GM23248 (cell line): ENCODE data around the gene LPP. TPM values are rescaled to one million over a fixed set of nuclear protein-coding genes. Genes with fewer than 3 reads are reported as not detected.
A peak's percentile ranks its signal among the peaks of the same experiment; 100 is the strongest.

Experiments used
- DNase-seq: peaks from one replicate; pipeline ENCODE4 v3.0.0-alpha.2; 2015
- H2AFZ ChIP-seq: fragments of 200-600 bp; sonication (generic); 2 replicates; pipeline ENCODE4 v1.6.1; 2016; ENCODE audit warnings: antibody characterized with exemption
- H3F3A ChIP-seq: fragments of 200-600 bp; sonication (generic); 2 replicates; pipeline ENCODE4 v1.6.1; 2016; ENCODE audit warnings: mild to moderate bottlenecking, antibody characterized with exemption, mixed run types; ENCODE audit not compliant: insufficient read depth
- H3K27ac ChIP-seq: fragments of 200-600 bp; sonication (generic); 2 replicates; pipeline ENCODE4 v1.5.1; 2016; ENCODE audit warnings: mild to moderate bottlenecking
- H3K27me3 ChIP-seq: fragments of 200-600 bp; sonication (generic); replicated peaks from 2 replicates; pipeline ENCODE4 v1.6.1; 2016; ENCODE audit warnings: mild to moderate bottlenecking; ENCODE audit not compliant: insufficient read depth
- H3K36me3 ChIP-seq: fragments of 200-600 bp; sonication (generic); 2 replicates; pipeline ENCODE4 v1.6.1; 2016; ENCODE audit warnings: low read depth, mild to moderate bottlenecking
- H3K4me1 ChIP-seq: fragments of 200-600 bp; sonication (generic); 2 replicates; pipeline ENCODE4 v1.6.1; 2016; ENCODE audit warnings: mild to moderate bottlenecking; ENCODE audit not compliant: insufficient read depth
- H3K4me2 ChIP-seq: fragments of 200-600 bp; sonication (generic); one replicate; pipeline ENCODE4 v1.6.1; 2016; ENCODE audit warnings: mild to moderate bottlenecking; ENCODE audit not compliant: unreplicated experiment
- H3K4me3 ChIP-seq: fragments of 200-600 bp; sonication (generic); 2 replicates; pipeline ENCODE4 v1.5.1; 2016; ENCODE audit warnings: mild to moderate bottlenecking
- H3K79me2 ChIP-seq: fragments of 200-600 bp; sonication (generic); 2 replicates; pipeline ENCODE4 v1.6.1; 2016; ENCODE audit warnings: mild to moderate bottlenecking; ENCODE audit not compliant: insufficient read depth
- H3K9ac ChIP-seq: fragments of 200-600 bp; sonication (generic); 2 replicates; pipeline ENCODE4 v1.6.1; 2016; ENCODE audit warnings: mild to moderate bottlenecking
- H3K9me2 ChIP-seq: fragments of 200-600 bp; sonication (generic); 2 replicates; pipeline ENCODE4 v1.6.1; 2016; ENCODE audit warnings: mixed run types, mild to moderate bottlenecking, moderate library complexity; ENCODE audit not compliant: insufficient read depth
- H3K9me3 ChIP-seq: fragments of 200-600 bp; sonication (generic); one replicate; pipeline ENCODE4 v1.6.1; 2017; ENCODE audit warnings: low read depth
- H4K20me1 ChIP-seq: fragments of 200-600 bp; sonication (generic); 2 replicates; pipeline ENCODE4 v1.6.0; 2016; ENCODE audit not compliant: insufficient read depth
- EZH2 ChIP-seq: fragments of 200-600 bp; sonication (generic); IDR thresholded peaks from 2 replicates; pipeline ENCODE4 v1.6.1; 2018; ENCODE audit warnings: antibody characterized with exemption, mild to moderate bottlenecking; ENCODE audit not compliant: insufficient read depth, poor library complexity, severe bottlenecking
- EZH2phosphoT487 ChIP-seq: fragments of 200-600 bp; sonication (generic); IDR thresholded peaks from 2 replicates; pipeline ENCODE4 v1.6.1; 2018; ENCODE audit warnings: antibody characterized with exemption, moderate library complexity, mild to moderate bottlenecking, low read depth; ENCODE audit not compliant: insufficient read depth
- WGBS, 2 experiments: methylation state at CpG; one replicate each; pipeline ENCODE4 v1.1.6; 2015 to 2017; ENCODE audit warnings: low lambda C conversion rate in 2 of 2, low coverage in 1 of 2; ENCODE audit errors: missing lambda C conversion rate in 2 of 2; 5-methylcytosine and 5-hydroxymethylcytosine counted together
- in situ Hi-C: fragments of 300-500 bp; cut with MboI; formaldehyde crosslinking; loops from 2 replicates; pipeline ENCODE4 v1.15.0; 2020
- polyA plus RNA-seq: library from polyadenylated mRNA; unstranded; fragments of >200 nt; fragmentation: Nextera tagmentation; extraction: Ambion mirVana; gene quantifications from 2 replicates; pipeline ENCODE4 v1.2.1, GENCODE V29; 2016
- total RNA-seq: library from RNA; depleted of rRNA; stranded (reverse); fragments of >200 nt; shearing (Covaris generic); gene quantifications from 2 replicates; pipeline ENCODE4 v1.2.3, GENCODE V29; 2014

LPP gene
- total and polyA plus RNA-seq, 2 experiments from 2014 or later, result 42.8 to 61.7 TPM

GRCh38 chr3:188176884-188177283, 22.9 kb downstream of the LPP start:
- 94 to 100% methylated on average over 2 of the region's 2 CpGs for WGBS, 2 experiments

GRCh38 chr3:188177721-188178120, 23.8 kb downstream of the LPP start:
- Histone ChIP-seq H3K27ac (no peak overlapping the region), H3K4me1 (peaks cover 21% of the 10 kb centered on the region), H3K4me3 (no peak overlapping the region), H3K9ac (no peak overlapping the region), H3F3A (peaks cover 29% of the 10 kb centered on the region), H3K9me2 (no peaks in the 10 kb centered on the region), H3K9me3 (no peaks in the 10 kb centered on the region), H3K4me2 (no peak overlapping the region), H3K36me3 (no peaks in the 10 kb centered on the region), H3K27me3 (no peaks in the 10 kb centered on the region), H3K79me2 (peaks cover 97% of the 10 kb centered on the region), H4K20me1 (no peaks in the 10 kb centered on the region), H2AFZ (no peak overlapping the region)
- TF ChIP-seq EZH2 (no peak), EZH2phosphoT487 (no peak)
- no peak for DNase-seq
- 75 to 85% methylated on average over 2 of the region's 2 CpGs for WGBS, 2 experiments
- in situ Hi-C loops, result no loop called here

More at GRCh38 chr3:188176884-188177283, 22.9 kb downstream of the LPP start:
- in situ Hi-C loops, result no loop called here
- TF ChIP-seq EZH2, result no peak
- TF ChIP-seq EZH2phosphoT487, result no peak
- no peaks in the 10 kb centered on the region for H4K20me1 ChIP-seq
- H3K9me2 ChIP-seq, result no peaks in the 10 kb centered on the region
- H3K9ac ChIP-seq, result no peak overlapping the region
- no peak overlapping the region for H2AFZ ChIP-seq
- H3K9me3 ChIP-seq, result no peaks in the 10 kb centered on the region
- H3K27ac ChIP-seq, result no peak overlapping the region
- H3K4me1 ChIP-seq, result peaks cover 21% of the 10 kb centered on the region
- H3K36me3 ChIP-seq, result no peaks in the 10 kb centered on the region
- no peak for DNase-seq
- H3K4me3 ChIP-seq, result no peak overlapping the region
- no peak overlapping the region for H3K4me2 ChIP-seq
- peaks cover 97% of the 10 kb centered on the region for H3K79me2 ChIP-seq
- no peaks in the 10 kb centered on the region for H3K27me3 ChIP-seq
- peaks cover 24% of the 10 kb centered on the region for H3F3A ChIP-seq

- H3K4me1 ChIP-seq, result peaks cover 21% of the 10 kb centered on the region
- no peak overlapping the region for H3K9ac ChIP-seq
- no peak for TF ChIP-seq EZH2phosphoT487
- no peak for TF ChIP-seq EZH2
- H3K9me2 ChIP-seq, result no peaks in the 10 kb centered on the region
- H3K4me2 ChIP-seq, result no peak overlapping the region
- H3K79me2 ChIP-seq, result peaks cover 97% of the 10 kb centered on the region
- no peak for DNase-seq
- H2AFZ ChIP-seq, result no peak overlapping the region
- H3K27me3 ChIP-seq, result no peaks in the 10 kb centered on the region
- no peaks in the 10 kb centered on the region for H4K20me1 ChIP-seq
- 96 to 97% methylated on average over 7 of the region's 7 CpGs for WGBS, 2 experiments
- no peaks in the 10 kb centered on the region for H3K36me3 ChIP-seq
- peak overlapping the region; percentile 59; the same call in 1 of the 2 replicates for H3K27ac ChIP-seq
- in situ Hi-C loops, result no loop called here
- H3K9me3 ChIP-seq, result no peaks in the 10 kb centered on the region
- H3F3A ChIP-seq, result peaks cover 29% of the 10 kb centered on the region
- no peak overlapping the region for H3K4me3 ChIP-seq
Observed at GRCh38 chr3:188178293-188178936, 24.5 kb downstream of the LPP start.

GRCh38 chr3:188179006-188179966, 25.3 kb downstream of the LPP start:
- Histone ChIP-seq H3K9me3 (no peaks in the 10 kb centered on the region), H3K4me1 (peaks cover 21% of the 10 kb centered on the region), H2AFZ (no peak overlapping the region), H3K9me2 (no peaks in the 10 kb centered on the region), H4K20me1 (no peaks in the 10 kb centered on the region), H3K79me2 (peaks cover 97% of the 10 kb centered on the region), H3F3A (peaks cover 29% of the 10 kb centered on the region), H3K27ac (peak overlapping the region; percentile 59), H3K4me2 (peak overlapping the region; percentile 44), H3K36me3 (no peaks in the 10 kb centered on the region), H3K27me3 (no peaks in the 10 kb centered on the region), H3K4me3 (peak overlapping the region; percentile 9; the same call in 1 of the 2 replicates), H3K9ac (peak overlapping the region; percentile 35; the same call in 1 of the 2 replicates)
- DNase-seq, result peak; percentile 84
- WGBS, 2 experiments, result 33 to 37% methylated on average over 15 to 16 of the region's 16 CpGs
- in situ Hi-C loops, result no loop called here
- TF ChIP-seq EZH2phosphoT487 (no peak), EZH2 (no peak)
